ENCODE data around the gene PDSS2.
"Not testable (repeated sequence)": the region's sequence is repeated elsewhere in the genome, so short reads cannot be mapped to it uniquely, and the experiment has no call there.

The PDSS2 gene

DNA sequence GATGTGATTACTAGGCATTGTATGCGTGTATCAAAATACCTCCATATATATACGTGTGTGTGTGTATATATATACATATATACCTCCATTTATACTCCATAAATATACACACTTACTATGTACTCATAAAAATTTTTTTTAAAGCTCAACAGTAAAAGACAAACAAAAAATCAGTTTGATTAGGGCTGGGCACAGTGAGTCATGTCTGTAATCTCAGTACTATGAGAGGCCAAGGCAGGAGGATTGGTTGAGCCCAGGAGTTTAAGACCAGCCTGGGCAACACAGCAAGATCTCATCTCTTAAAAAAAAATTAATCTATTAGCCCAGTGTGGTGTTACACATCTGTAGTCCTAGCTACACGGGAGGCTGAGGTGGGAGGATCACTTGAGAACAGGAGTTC is 24.6 kb downstream of the PDSS2 start:
- TF ChIP-seq, protein P1, sequence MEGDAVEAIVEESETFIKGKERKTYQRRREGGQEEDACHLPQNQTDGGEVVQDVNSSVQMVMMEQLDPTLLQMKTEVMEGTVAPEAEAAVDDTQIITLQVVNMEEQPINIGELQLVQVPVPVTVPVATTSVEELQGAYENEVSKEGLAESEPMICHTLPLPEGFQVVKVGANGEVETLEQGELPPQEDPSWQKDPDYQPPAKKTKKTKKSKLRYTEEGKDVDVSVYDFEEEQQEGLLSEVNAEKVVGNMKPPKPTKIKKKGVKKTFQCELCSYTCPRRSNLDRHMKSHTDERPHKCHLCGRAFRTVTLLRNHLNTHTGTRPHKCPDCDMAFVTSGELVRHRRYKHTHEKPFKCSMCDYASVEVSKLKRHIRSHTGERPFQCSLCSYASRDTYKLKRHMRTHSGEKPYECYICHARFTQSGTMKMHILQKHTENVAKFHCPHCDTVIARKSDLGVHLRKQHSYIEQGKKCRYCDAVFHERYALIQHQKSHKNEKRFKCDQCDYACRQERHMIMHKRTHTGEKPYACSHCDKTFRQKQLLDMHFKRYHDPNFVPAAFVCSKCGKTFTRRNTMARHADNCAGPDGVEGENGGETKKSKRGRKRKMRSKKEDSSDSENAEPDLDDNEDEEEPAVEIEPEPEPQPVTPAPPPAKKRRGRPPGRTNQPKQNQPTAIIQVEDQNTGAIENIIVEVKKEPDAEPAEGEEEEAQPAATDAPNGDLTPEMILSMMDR (IDR thresholded peaks at IDR 0.05; ENCODE audit: low read depth, low read length): no peak
- TF ChIP-seq POLR2A (IDR thresholded peaks at IDR 0.05; ENCODE audit: extremely low read depth, insufficient read length): no peak
- H3K4me3 ChIP-seq (ENCODE audit: low read depth, low read length): no peak overlapping the region
- no peak for DNase-seq (ENCODE audit: low read depth)

DNA sequence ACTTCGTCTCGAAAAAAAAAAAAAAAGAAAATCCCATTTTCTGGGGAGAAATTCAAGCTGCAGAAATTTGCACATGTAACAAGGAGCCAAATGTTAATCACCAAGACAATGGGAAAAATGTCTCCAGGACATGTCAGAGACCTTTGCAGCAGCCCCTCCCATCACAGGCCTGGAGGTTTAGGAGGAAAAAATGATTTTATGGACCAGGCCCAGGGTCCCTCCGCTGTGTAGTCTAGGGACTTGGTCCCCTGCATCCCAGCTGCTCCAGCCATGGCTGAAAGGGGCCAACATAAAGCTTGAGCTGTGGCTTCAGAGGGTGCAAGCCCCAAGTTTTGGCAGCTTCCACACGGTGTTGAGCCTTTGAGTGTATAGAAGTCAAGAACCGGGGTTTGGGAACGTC is 33.4 kb downstream of the PDSS2 start:
- not testable (repeated sequence) for DNase-seq (ENCODE audit: low read depth); H3K4me3 ChIP-seq (ENCODE audit: low read depth, low read length)

DNA sequence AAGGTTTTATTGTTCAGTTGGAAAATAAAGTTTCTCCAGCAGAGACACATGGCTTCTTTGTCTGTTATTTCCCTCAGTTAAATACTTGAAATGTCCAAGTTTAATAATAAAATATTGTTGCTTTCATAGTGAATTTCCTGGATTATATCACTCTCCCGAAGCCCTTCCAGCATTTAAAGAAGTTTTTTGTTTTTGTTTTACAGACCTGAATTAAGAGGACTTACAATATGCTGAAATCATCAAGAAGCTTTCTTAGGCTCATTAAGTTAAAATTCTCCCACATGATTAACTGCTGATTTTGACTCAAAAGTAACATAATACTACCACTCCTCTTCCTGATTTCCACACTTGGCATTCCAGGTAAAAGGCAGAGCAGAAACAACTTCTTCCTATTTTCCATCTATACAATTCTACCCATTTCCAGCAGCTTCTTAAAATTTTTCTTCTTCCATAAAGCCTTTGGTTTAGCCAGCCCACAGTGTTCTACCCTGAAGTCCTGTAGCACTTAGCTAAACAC is 35.8 kb downstream of the PDSS2 start:
- TF ChIP-seq, protein P2, sequence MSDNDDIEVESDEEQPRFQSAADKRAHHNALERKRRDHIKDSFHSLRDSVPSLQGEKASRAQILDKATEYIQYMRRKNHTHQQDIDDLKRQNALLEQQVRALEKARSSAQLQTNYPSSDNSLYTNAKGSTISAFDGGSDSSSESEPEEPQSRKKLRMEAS (IDR thresholded peaks at IDR 0.05; ENCODE audit: low read depth, low read length): no peak
- TF ChIP-seq, protein P1 (IDR thresholded peaks at IDR 0.05; ENCODE audit: low read depth, low read length): no peak
- no peak for TF ChIP-seq MYC (IDR thresholded peaks at IDR 0.05; ENCODE audit: low read depth, low read length)
- TF ChIP-seq POLR2A (IDR thresholded peaks at IDR 0.05; ENCODE audit: extremely low read depth, insufficient read length): no peak
- H3K4me3 ChIP-seq (ENCODE audit: low read depth, low read length): no peak overlapping the region
- no peak for DNase-seq (ENCODE audit: low read depth)

DNA sequence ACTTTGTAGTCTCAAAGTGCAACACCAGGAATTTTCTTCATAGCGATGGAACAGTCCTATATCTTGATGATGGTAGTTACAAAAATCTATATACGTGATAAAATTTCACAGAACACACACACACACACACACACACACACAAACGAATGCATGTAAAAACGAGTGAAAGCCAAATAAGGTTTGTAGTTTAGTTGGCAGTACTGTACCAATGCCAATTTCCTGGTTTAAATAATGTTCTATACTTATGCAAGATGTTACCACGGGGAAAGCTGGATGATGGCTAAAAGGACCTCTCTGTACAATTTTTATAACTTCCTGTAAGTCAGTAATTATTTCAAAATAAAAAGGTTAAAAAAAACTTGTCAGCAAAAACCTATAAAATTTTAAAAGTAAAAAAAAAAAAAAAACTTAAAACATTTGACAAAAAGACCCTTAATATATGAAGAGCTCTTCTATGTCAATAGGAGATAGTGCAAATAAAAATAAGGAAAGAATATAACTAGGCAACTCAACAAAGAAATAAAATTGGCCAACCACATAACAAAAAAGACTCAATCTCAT is 37.6 kb downstream of the PDSS2 start:
- no peak overlapping the region for H3K4me3 ChIP-seq (ENCODE audit: low read depth, low read length)
- TF ChIP-seq MYC (IDR thresholded peaks at IDR 0.05; ENCODE audit: low read depth, low read length) (no peak), POLR2A (IDR thresholded peaks at IDR 0.05; ENCODE audit: extremely low read depth, insufficient read length) (no peak)
- TF ChIP-seq, protein P1 (IDR thresholded peaks at IDR 0.05; ENCODE audit: low read depth, low read length): no peak
- TF ChIP-seq, protein P2 (IDR thresholded peaks at IDR 0.05; ENCODE audit: low read depth, low read length): no peak
- DNase-seq (ENCODE audit: low read depth): peak; percentile 23

DNA sequence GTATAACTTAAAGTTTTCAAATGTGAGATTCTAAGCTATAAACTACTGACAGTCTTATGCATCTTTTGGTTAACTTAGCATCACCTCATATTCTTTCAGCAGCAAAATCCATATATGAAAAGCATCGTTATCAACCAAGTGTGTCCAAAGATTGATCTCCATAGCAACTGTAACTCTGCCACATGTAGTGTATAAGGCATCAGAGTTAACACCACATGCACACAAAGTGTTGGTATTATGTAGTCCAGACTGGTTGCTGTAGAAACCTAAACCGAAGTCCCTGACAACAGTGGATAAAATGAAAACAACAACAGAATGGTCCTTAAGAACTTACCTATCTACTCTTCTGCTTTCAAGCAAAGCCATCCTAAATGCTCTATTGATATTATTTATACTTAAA is 39.6 kb downstream of the PDSS2 start:
- no peak overlapping the region for H3K4me3 ChIP-seq (ENCODE audit: low read depth, low read length)
- DNase-seq (ENCODE audit: low read depth): no peak
- TF ChIP-seq MYC (IDR thresholded peaks at IDR 0.05; ENCODE audit: low read depth, low read length): no peak
- TF ChIP-seq POLR2A (IDR thresholded peaks at IDR 0.05; ENCODE audit: extremely low read depth, insufficient read length): no peak
- TF ChIP-seq, protein P2 (IDR thresholded peaks at IDR 0.05; ENCODE audit: low read depth, low read length): no peak
- TF ChIP-seq, protein P1 (IDR thresholded peaks at IDR 0.05; ENCODE audit: low read depth, low read length): no peak

DNA sequence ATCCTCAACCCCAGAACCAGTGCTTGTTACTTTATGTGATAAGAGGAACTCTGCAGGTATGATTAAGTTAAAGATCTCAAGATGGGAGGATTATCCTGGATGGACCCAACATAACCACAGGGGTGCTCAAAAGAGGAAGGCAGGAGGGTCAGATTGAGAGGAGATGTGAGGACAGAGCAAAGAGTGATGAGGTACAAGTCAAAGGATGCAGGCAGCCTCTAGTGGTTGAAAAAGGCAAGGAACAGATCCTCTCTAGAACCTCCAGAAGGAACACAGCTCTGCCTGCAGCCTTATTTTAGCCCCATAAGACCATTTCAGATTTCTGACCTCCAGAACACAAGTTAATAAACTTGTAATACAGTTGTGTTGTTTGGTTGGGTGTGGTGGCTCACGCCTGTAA is 41.2 kb downstream of the PDSS2 start:
- peak; percentile 70 for DNase-seq (ENCODE audit: low read depth)
- H3K4me3 ChIP-seq (ENCODE audit: low read depth, low read length): no peak overlapping the region
- TF ChIP-seq, protein P2 (IDR thresholded peaks at IDR 0.05; ENCODE audit: low read depth, low read length): no peak
- TF ChIP-seq, protein P1 (IDR thresholded peaks at IDR 0.05; ENCODE audit: low read depth, low read length): peak; percentile 64
- TF ChIP-seq POLR2A (IDR thresholded peaks at IDR 0.05; ENCODE audit: extremely low read depth, insufficient read length): no peak
- TF ChIP-seq MYC (IDR thresholded peaks at IDR 0.05; ENCODE audit: low read depth, low read length): no peak
